Endometrial microvascular endothelial cells (primary cell): ENCODE results near the gene SPATA6L. TPM values are rescaled to one million over a fixed set of nuclear protein-coding genes. Genes with fewer than 3 reads are reported as not detected.

Experiments
- in situ Hi-C: cut with HindIII; loops from 2 replicates; pipeline ENCODE4 v1.10.0; 2017; ENCODE audit warnings: low sequenced_read_pairs, low pct_unique_long_range_greater_than_20kb; ENCODE audit errors: inconsistent ontology term
- total RNA-seq: library from RNA; depleted of rRNA; stranded (reverse); fragments of >200 nt; gene quantifications from one replicate; pipeline ENCODE4 v1.2.3, GENCODE V29; 2015; ENCODE audit errors: inconsistent ontology term

The SPATA6L gene
- total RNA-seq, 1 donor from 2014 or later: 7.1 TPM

- in situ Hi-C loops: no loop called here
These were observed 69.9 kb downstream of the SPATA6L start for GRCh38 chr9:4596165-4596922.

- in situ Hi-C loops: no loop called here
These were observed 71.3 kb downstream of the SPATA6L start for GRCh38 chr9:4594994-4595393.

- in situ Hi-C loops: no loop called here
These were observed 71.7 kb downstream of the SPATA6L start for GRCh38 chr9:4594545-4594944.

- in situ Hi-C loops: no loop called here
These were observed 73.4 kb downstream of the SPATA6L start for GRCh38 chr9:4592886-4593285.

- in situ Hi-C loops: no loop called here
These were observed 74.0 kb downstream of the SPATA6L start for GRCh38 chr9:4592295-4592694.

GRCh38 chr9:4591123-4591500 is 75.2 kb downstream of the SPATA6L start:
- in situ Hi-C loops: no loop called here

- in situ Hi-C loops: no loop called here
These were observed 75.7 kb downstream of the SPATA6L start for GRCh38 chr9:4590430-4591122.

- in situ Hi-C loops: no loop called here
These were observed 77.6 kb downstream of the SPATA6L start for GRCh38 chr9:4588721-4589120.

- in situ Hi-C loops: no loop called here
These were observed 81.1 kb downstream of the SPATA6L start for GRCh38 chr9:4585135-4585534.

GRCh38 chr9:4584636-4585035 is 81.6 kb downstream of the SPATA6L start:
- in situ Hi-C loops: no loop called here

GRCh38 chr9:4583001-4583400 is 83.3 kb downstream of the SPATA6L start:
- in situ Hi-C loops: no loop called here

- in situ Hi-C loops: no loop called here
These were observed 84.3 kb downstream of the SPATA6L start for GRCh38 chr9:4581861-4582565.

- in situ Hi-C loops: no loop called here
These were observed 85.1 kb downstream of the SPATA6L start for GRCh38 chr9:4581035-4581760.

- in situ Hi-C loops: no loop called here
These were observed 87.3 kb downstream of the SPATA6L start for GRCh38 chr9:4579001-4579400.

- in situ Hi-C loops: no loop called here
These were observed 89.8 kb downstream of the SPATA6L start for GRCh38 chr9:4576448-4576847.

GRCh38 chr9:4575997-4576396 is 90.3 kb downstream of the SPATA6L start:
- in situ Hi-C loops: no loop called here

GRCh38 chr9:4574657-4575243 is 91.5 kb downstream of the SPATA6L start:
- in situ Hi-C loops: no loop called here

GRCh38 chr9:4573634-4574389 is 92.5 kb downstream of the SPATA6L start:
- in situ Hi-C loops: no loop called here
